ENCODE results near the gene EXOC3L4. TPM values are rescaled to one million over a fixed set of nuclear protein-coding genes. Genes with fewer than 3 reads are reported as not detected.
"Not testable (repeated sequence)": the region's sequence is repeated elsewhere in the genome, so short reads cannot be mapped to it uniquely, and the experiment has no call there.

EXOC3L4 gene
- total RNA-seq (2021; fragmentation: NEBNext Ultra II Directional; extraction: Animal tissue kit (Norgen Biotek cat#: 25700)) = under 1 TPM in 1 of 6 experiments, not detected in 5; 0.45 TPM
- long read RNA-seq = 0 reads

DNA sequence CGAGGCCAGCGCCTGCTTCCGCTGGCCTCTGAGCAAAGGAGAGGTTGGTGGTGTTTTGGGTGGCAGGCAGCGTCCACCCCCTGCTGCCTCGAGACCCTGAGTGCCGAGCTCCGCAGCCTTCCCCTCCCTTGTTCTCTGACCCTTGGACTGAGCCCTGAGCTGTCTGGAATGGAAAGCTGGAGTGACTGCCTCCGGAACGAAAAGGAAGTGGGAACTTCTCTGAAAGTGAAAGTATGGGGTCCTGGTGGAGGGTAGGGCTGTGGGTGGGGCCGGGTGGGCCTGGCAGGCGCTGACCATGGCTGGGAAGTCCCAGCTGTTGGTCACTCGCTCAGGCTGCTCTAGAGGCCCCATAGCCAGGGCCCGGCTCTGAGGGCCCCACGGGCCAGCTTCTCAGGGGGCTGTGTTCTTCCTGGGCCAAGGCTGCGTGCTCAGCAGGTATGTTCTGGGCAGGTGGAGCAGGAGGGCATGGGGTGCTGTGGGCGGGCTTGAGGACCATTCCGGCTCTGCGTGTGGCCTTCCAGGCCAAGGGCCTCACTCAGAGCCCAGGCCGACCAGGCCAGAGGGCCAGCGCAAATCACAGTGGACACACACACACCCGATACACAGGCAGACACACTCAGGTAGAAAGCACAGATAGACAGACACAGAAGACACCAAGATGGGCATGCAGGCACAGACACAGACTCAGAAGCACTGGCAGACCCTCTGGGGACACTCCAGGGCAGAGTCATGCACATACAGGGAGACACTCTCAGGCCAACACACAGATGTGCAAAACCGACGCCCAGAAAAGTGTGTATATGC is at the start of gene EXOC3L4:
TSS of gene EXOC3L4 (plus strand) at position 320 of the 804 bp plus-strand sequence. CDS start 5,495 bp downstream, outside the sequence.
- H3K27ac Mint-ChIP-seq = no peak within 1 kb of the TSS

GRCh38 chr14:103045371-103045869 is 49.1 kb upstream of the EXOC3L4 start:
- no peaks in the 10 kb centered on the region for H3K27me3 Mint-ChIP-seq (ENCODE audit: insufficient read depth)
- H3K27ac Mint-ChIP-seq = no peak overlapping the region
- H3K9me3 Mint-ChIP-seq = peaks cover 6% of the 10 kb centered on the region; the same call in 1 of the 2 replicates
- TF ChIP-seq, protein P1, sequence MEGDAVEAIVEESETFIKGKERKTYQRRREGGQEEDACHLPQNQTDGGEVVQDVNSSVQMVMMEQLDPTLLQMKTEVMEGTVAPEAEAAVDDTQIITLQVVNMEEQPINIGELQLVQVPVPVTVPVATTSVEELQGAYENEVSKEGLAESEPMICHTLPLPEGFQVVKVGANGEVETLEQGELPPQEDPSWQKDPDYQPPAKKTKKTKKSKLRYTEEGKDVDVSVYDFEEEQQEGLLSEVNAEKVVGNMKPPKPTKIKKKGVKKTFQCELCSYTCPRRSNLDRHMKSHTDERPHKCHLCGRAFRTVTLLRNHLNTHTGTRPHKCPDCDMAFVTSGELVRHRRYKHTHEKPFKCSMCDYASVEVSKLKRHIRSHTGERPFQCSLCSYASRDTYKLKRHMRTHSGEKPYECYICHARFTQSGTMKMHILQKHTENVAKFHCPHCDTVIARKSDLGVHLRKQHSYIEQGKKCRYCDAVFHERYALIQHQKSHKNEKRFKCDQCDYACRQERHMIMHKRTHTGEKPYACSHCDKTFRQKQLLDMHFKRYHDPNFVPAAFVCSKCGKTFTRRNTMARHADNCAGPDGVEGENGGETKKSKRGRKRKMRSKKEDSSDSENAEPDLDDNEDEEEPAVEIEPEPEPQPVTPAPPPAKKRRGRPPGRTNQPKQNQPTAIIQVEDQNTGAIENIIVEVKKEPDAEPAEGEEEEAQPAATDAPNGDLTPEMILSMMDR (IDR thresholded peaks at IDR 0.05) = no peak
- peaks cover 17% of the 10 kb centered on the region for H3K4me1 Mint-ChIP-seq (ENCODE audit: low read depth)
- H3K36me3 Mint-ChIP-seq (ENCODE audit: low read depth) = peaks cover 29% of the 10 kb centered on the region
- DNase-seq = no peak
- no peak overlapping the region for H3K4me3 Mint-ChIP-seq

More for the DNA sequence above, at the start of gene EXOC3L4:
- H3K27me3 Mint-ChIP-seq (ENCODE audit: insufficient read depth) = peaks cover 15% of the 10 kb centered on the region
- no peaks in the 10 kb centered on the region for H3K36me3 Mint-ChIP-seq (ENCODE audit: low read depth)
- no peak for DNase-seq
- no peaks in the 10 kb centered on the region for H3K4me1 Mint-ChIP-seq (ENCODE audit: low read depth)
- TF ChIP-seq, protein P1 (IDR thresholded peaks at IDR 0.05) = no peak
- H3K4me3 Mint-ChIP-seq = no peak within 1 kb of the TSS
- no peaks in the 10 kb centered on the region for H3K9me3 Mint-ChIP-seq

DNA sequence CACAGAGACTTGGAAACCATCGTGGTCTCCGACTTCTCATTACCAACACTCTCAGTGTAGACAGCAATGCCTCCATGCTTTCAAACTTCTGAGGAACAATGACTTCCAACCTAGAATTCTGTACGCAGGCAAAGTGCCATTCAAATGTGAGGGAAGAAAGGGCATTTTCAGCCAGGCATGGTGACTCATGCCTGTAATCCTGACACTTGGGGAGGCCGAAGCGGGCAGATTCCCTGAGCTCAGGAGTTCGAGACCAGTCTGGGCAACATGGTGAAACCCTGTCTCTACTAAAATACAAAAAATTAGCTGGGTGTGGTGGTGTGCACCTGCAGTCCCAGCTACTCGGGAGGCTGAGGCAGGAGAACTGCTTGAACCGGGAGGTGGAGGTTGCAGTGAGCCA is 47.1 kb upstream of the EXOC3L4 start:
- H3K27ac Mint-ChIP-seq; DNase-seq; H3K9me3 Mint-ChIP-seq; H3K4me3 Mint-ChIP-seq; H3K27me3 Mint-ChIP-seq (ENCODE audit: insufficient read depth): not testable (repeated sequence)
- H3K4me1 Mint-ChIP-seq (ENCODE audit: low read depth) = peaks cover 17% of the 10 kb centered on the region
- H3K36me3 Mint-ChIP-seq (ENCODE audit: low read depth) = peaks cover 11% of the 10 kb centered on the region

DNA sequence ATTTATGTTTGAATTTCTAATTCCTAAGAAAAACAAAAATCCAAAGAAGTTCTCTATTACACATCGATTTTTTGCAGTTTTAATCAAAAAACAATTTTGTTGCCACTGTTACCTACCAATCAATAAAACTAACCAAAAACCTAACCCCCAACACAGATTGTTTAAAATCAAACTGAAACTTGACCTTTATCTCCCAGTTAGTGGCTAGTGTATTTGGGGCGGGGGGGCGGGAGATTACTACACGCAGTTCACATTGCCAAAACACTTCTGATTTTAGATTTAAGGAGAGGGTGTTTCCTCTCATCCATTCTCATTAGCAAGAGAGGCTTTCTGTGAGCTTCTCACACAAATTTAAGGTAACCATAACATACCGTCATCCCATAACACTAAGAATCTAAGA is 43.6 kb upstream of the EXOC3L4 start:
- H3K36me3 Mint-ChIP-seq (ENCODE audit: low read depth) = peaks cover 9% of the 10 kb centered on the region
- H3K27ac Mint-ChIP-seq = no peak overlapping the region
- no peak for DNase-seq
- TF ChIP-seq, protein P1 (IDR thresholded peaks at IDR 0.05) = no peak
- H3K27me3 Mint-ChIP-seq (ENCODE audit: insufficient read depth) = no peaks in the 10 kb centered on the region
- H3K9me3 Mint-ChIP-seq = no peaks in the 10 kb centered on the region
- H3K4me1 Mint-ChIP-seq (ENCODE audit: low read depth) = peaks cover 30% of the 10 kb centered on the region
- H3K4me3 Mint-ChIP-seq = no peak overlapping the region

GRCh38 chr14:103052407-103052806 is 42.1 kb upstream of the EXOC3L4 start:
- no peak overlapping the region for H3K4me3 Mint-ChIP-seq
- no peak for DNase-seq
- H3K27ac Mint-ChIP-seq = no peak overlapping the region
- H3K9me3 Mint-ChIP-seq = no peaks in the 10 kb centered on the region
- H3K4me1 Mint-ChIP-seq (ENCODE audit: low read depth) = peaks cover 29% of the 10 kb centered on the region
- peaks cover 10% of the 10 kb centered on the region for H3K36me3 Mint-ChIP-seq (ENCODE audit: low read depth)
- TF ChIP-seq, protein P1 (IDR thresholded peaks at IDR 0.05) = no peak
- no peaks in the 10 kb centered on the region; the same call in 1 of the 2 replicates for H3K27me3 Mint-ChIP-seq (ENCODE audit: insufficient read depth)

GRCh38 chr14:103055695-103056094 is 38.8 kb upstream of the EXOC3L4 start:
- H3K9me3 Mint-ChIP-seq = no peaks in the 10 kb centered on the region
- DNase-seq = no peak
- no peaks in the 10 kb centered on the region; the same call in 1 of the 2 replicates for H3K27me3 Mint-ChIP-seq (ENCODE audit: insufficient read depth)
- H3K4me3 Mint-ChIP-seq = peak overlapping the region; percentile 94
- H3K4me1 Mint-ChIP-seq (ENCODE audit: low read depth) = peaks cover 45% of the 10 kb centered on the region
- TF ChIP-seq, protein P1 (IDR thresholded peaks at IDR 0.05) = no peak
- H3K36me3 Mint-ChIP-seq (ENCODE audit: low read depth) = peaks cover 10% of the 10 kb centered on the region
- H3K27ac Mint-ChIP-seq = peak overlapping the region; percentile 45; the same call in 1 of the 2 replicates
